ENCODE measurements around the gene OR6C70. TPM values are rescaled to one million over a fixed set of nuclear protein-coding genes. Genes with fewer than 3 reads are reported as not detected.

The OR6C70 gene
- total and polyA plus RNA-seq, 2 donors = not detected

DNA sequence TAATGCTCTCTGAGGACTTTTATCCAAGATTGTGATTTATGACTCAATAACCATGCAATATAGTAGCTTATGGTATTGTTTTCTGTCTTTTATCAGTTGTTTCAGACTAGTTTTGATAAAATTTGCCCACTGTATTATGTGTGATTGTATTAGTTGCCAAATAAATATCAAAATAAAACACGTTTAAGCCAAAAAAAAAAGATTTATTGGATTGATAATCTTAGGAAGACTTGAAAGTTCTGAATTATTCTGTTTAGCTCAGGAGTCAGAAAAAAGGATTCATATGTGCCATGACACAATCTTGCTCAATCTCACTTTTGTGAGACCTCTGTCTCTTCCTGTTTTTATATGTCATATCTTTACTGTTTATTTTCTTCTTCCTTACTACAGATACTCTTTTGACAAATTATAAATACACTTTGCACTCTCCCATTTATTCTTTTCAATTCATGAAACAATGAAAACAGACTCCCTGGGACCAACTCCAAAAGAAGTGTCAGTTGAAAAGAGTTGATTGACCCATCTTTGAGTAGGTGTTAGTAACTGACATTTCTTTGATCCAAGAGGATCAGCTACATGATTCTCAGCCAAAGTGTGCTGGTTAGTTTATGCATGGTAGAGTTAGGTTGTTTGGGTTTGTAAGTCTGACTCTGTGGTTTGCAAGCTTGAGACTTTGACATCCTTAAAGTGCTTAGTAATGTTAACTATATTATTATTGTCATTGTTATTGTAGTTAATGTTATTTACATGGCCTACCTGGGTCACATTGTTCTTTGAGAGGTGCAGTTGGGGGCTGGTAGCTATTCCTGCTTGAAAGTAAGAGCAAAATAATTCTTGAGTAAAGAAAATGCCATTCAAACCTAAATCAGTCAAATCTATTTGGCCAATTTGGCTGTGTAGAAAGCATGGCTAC is 41.4 kb downstream of the OR6C70 start:
- WGBS = 60% methylated on average over 1 of the region's 1 CpG

DNA sequence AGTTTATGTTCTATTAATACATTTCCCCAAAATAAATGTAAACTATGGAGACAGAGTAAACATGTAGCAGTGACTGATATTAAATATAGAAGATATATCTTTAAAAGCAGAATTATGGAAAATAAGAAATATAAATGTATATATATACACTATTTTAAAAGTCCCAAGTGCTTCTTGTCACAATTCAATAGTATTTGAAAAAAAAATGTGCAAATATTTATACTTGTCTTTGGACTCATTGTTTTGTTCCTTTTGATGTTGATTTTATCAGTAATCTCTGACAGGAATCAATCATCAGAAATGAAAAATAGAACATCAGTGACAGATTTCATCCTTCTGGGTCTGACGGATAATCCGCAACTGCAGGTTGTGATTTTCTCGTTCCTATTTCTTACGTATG is 44.0 kb downstream of the OR6C70 start, which contains the start of gene OR6C76:
TSS of gene OR6C76 (plus strand) at position 301 of the 400 bp plus-strand sequence. CDS start at position 301, 0 bp downstream.
- DNase-seq (ENCODE audit: low read depth in 6 of 9, low spot score in 9 of 9) = no peak
- no peaks in the 10 kb centered on the region for H3K4me1 ChIP-seq (ENCODE audit: control insufficient read depth in 2 of 2, insufficient read depth in 2 of 2, low read length in 2 of 2)
- H3K36me3 ChIP-seq (ENCODE audit: control insufficient read depth in 2 of 2, insufficient read depth in 2 of 2, low read length in 1 of 2) = no peaks in the 10 kb centered on the region
- no peaks in the 10 kb centered on the region for H3K27me3 ChIP-seq (ENCODE audit: control insufficient read depth in 2 of 2, insufficient read depth in 1 of 2, low read length in 1 of 2)
- WGBS = 97% methylated on average over 4 of the region's 4 CpGs
- H3K27ac ChIP-seq (ENCODE audit: low read depth in 1 of 2, low read length in 1 of 2) = no peak within 1 kb of the TSS
- no peaks in the 10 kb centered on the region for H3K9me3 ChIP-seq (ENCODE audit: control insufficient read depth in 2 of 2, insufficient read depth in 1 of 2, low read length in 1 of 2)
- no peak within 1 kb of the TSS for H3K4me3 ChIP-seq (ENCODE audit: low read length in 2 of 2)

More for the DNA sequence above, 41.4 kb downstream of the OR6C70 start:
- Histone ChIP-seq H3K4me3 (ENCODE audit: low read length in 2 of 2) (no peak overlapping the region), H3K27me3 (ENCODE audit: control insufficient read depth in 2 of 2, insufficient read depth in 1 of 2, low read length in 1 of 2) (no peaks in the 10 kb centered on the region), H3K4me1 (ENCODE audit: control insufficient read depth in 2 of 2, insufficient read depth in 2 of 2, low read length in 2 of 2) (no peaks in the 10 kb centered on the region), H3K36me3 (ENCODE audit: control insufficient read depth in 2 of 2, insufficient read depth in 2 of 2, low read length in 1 of 2) (no peaks in the 10 kb centered on the region), H3K9me3 (ENCODE audit: control insufficient read depth in 2 of 2, insufficient read depth in 1 of 2, low read length in 1 of 2) (no peaks in the 10 kb centered on the region), H3K27ac (ENCODE audit: low read depth in 1 of 2, low read length in 1 of 2) (no peak overlapping the region)
- DNase-seq (ENCODE audit: low read depth in 6 of 9, low spot score in 9 of 9) = no peak

DNA sequence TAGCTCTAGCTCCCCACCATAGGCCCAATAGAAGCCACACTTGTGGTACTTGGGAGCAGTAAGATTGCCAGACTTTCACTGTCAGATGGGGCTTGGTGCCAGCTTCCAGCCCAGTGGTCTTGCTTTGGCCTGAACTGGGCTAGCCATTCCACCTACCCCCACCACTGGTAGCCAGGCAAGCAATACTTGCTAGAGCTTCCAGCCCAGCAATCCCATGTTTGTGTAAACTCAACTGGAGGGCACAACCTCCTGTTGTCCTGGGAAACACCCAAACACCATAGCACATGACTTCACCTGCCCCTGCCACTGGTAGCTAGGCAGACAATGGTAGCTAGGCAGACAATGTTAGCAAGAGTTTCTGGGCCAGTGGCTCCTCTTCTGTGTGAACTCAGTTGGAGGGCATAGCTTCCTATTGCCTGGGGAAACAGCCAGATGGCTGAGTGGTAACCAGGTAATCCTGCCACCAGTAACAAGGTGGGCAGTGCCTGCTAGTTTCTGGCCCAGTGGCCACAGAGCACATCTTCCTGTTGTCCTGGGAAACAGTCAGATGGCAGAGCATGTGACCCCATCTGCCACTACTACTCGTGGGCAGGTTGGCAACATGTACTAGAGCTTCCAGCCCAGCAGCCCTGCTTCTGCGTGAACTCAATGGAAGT is 49.5 kb downstream of the OR6C70 start:
- DNase-seq (ENCODE audit: low read depth in 6 of 9, low spot score in 9 of 9) = no peak
- Histone ChIP-seq H3K9me3 (ENCODE audit: control insufficient read depth in 2 of 2, insufficient read depth in 1 of 2, low read length in 1 of 2) (no peaks in the 10 kb centered on the region), H3K36me3 (ENCODE audit: control insufficient read depth in 2 of 2, insufficient read depth in 2 of 2, low read length in 1 of 2) (no peaks in the 10 kb centered on the region), H3K4me1 (ENCODE audit: control insufficient read depth in 2 of 2, insufficient read depth in 2 of 2, low read length in 2 of 2) (no peaks in the 10 kb centered on the region), H3K27ac (ENCODE audit: low read depth in 1 of 2, low read length in 1 of 2) (no peak overlapping the region), H3K4me3 (ENCODE audit: low read length in 2 of 2) (no peak overlapping the region), H3K27me3 (ENCODE audit: control insufficient read depth in 2 of 2, insufficient read depth in 1 of 2, low read length in 1 of 2) (peaks cover 0 to 2% of the 10 kb centered on the region in 2 donors)
- WGBS = 88% methylated on average over 2 of the region's 2 CpGs

Other genes starting within 250 kb of the OR6C70 start
- not detected for gene OR10A7, start 249.1 kb downstream of the OR6C70 start, total RNA-seq
- gene OR10A7, start 249.1 kb downstream of the OR6C70 start, polyA plus RNA-seq = not detected
- not detected for gene OR6C74, start 225.5 kb downstream of the OR6C70 start, total RNA-seq
- gene OR6C74, start 225.5 kb downstream of the OR6C70 start, polyA plus RNA-seq = not detected
- gene OR6C6, start 173.6 kb downstream of the OR6C70 start, total RNA-seq = not detected
- not detected for gene OR6C6, start 173.6 kb downstream of the OR6C70 start, polyA plus RNA-seq
- gene OR6C1, start 155.8 kb downstream of the OR6C70 start, total RNA-seq = not detected
- gene OR6C1, start 155.8 kb downstream of the OR6C70 start, polyA plus RNA-seq = not detected
- gene OR6C3, start 139.4 kb downstream of the OR6C70 start, total RNA-seq = not detected
- gene OR6C3, start 139.4 kb downstream of the OR6C70 start, polyA plus RNA-seq = not detected
- gene OR6C75, start 107.2 kb downstream of the OR6C70 start, total RNA-seq = not detected
- not detected for gene OR6C75, start 107.2 kb downstream of the OR6C70 start, polyA plus RNA-seq
- gene OR6C65, start 69.6 kb downstream of the OR6C70 start, total RNA-seq = not detected
- gene OR6C65, start 69.6 kb downstream of the OR6C70 start, polyA plus RNA-seq = 0.02 TPM
- not detected for gene OR6C76, start 43.9 kb downstream of the OR6C70 start, total RNA-seq
- gene OR6C76, start 43.9 kb downstream of the OR6C70 start, polyA plus RNA-seq = not detected
- gene OR6C2, start 26.1 kb downstream of the OR6C70 start, total RNA-seq = not detected
- not detected for gene OR6C2, start 26.1 kb downstream of the OR6C70 start, polyA plus RNA-seq
- gene OR6C68, start 22.2 kb upstream of the OR6C70 start, total RNA-seq = not detected
- gene OR6C68, start 22.2 kb upstream of the OR6C70 start, polyA plus RNA-seq = not detected
- not detected for gene OR6C4, start 79.5 kb upstream of the OR6C70 start, total RNA-seq
- gene OR6C4, start 79.5 kb upstream of the OR6C70 start, polyA plus RNA-seq = not detected
- not detected for gene OR2AP1, start 102.3 kb upstream of the OR6C70 start, total RNA-seq
- gene OR2AP1, start 102.3 kb upstream of the OR6C70 start, polyA plus RNA-seq = 0.02 TPM
- gene OR10P1, start 166.8 kb upstream of the OR6C70 start, total RNA-seq = not detected
- gene OR10P1, start 166.8 kb upstream of the OR6C70 start, polyA plus RNA-seq = 0.05 TPM
- gene ITGA7, start 237.8 kb upstream of the OR6C70 start, total RNA-seq = 2.8 TPM
- gene ITGA7, start 237.8 kb upstream of the OR6C70 start, polyA plus RNA-seq = 18.7 TPM
- 168 TPM for gene BLOC1S1, start 245.9 kb upstream of the OR6C70 start, total RNA-seq
- gene BLOC1S1, start 245.9 kb upstream of the OR6C70 start, polyA plus RNA-seq = 190 TPM

Measured in thymus (tissue), 11 donors.